ENCODE measurements around the gene SLC38A9. TPM values are rescaled to one million over a fixed set of nuclear protein-coding genes. Genes with fewer than 3 reads are reported as not detected.

The SLC38A9 gene
- total and polyA plus RNA-seq, 9 of the 15 experiments (the other 6 are each of a cell fraction or from before 2014, with no cell fraction given): 14.0 to 34.5 (median 20.7) TPM

GRCh38 chr5:55674340-55674739, 37.8 kb downstream of the SLC38A9 start:
- Histone ChIP-seq H3K36me3 (ENCODE audit: control insufficient read depth, insufficient read depth, low read length) (peaks cover 6% of the 10 kb centered on the region; the same call in 1 of the 3 replicates), H3K4me3 (no peak overlapping the region), H3K79me2 (ENCODE audit: control insufficient read depth, insufficient read depth, low read length) (no peaks in the 10 kb centered on the region), H3K27ac (ENCODE audit: extremely low read depth, low read depth, low read length) (no peak overlapping the region), H3K27me3 (ENCODE audit: control insufficient read depth in 2 of 2, insufficient read depth in 2 of 2, low read length in 2 of 2) (no peaks in the 10 kb centered on the region), H3K9me1 (ENCODE audit: control insufficient read depth, insufficient read depth, low read length) (no peaks in the 10 kb centered on the region), H3K4me2 (ENCODE audit: insufficient read depth, low read length) (no peak overlapping the region), H2AFZ (ENCODE audit: low read depth, low read length) (no peak overlapping the region), H3K9ac (ENCODE audit: insufficient read depth in 1 of 2, low read depth in 2 of 2, low read length in 2 of 2) (no peak overlapping the region), H3K9me3 (replicated peaks; ENCODE audit: control insufficient read depth, insufficient read depth, low read depth, low read length) (no peaks in the 10 kb centered on the region), H3K4me1 (replicated peaks in 1 of 2; ENCODE audit: control insufficient read depth in 2 of 2, insufficient read depth in 2 of 2, low read length in 2 of 2) (no peaks in the 10 kb centered on the region), H4K20me1 (replicated peaks; ENCODE audit: control insufficient read depth, insufficient read depth, low read length) (no peaks in the 10 kb centered on the region)
- DNase-seq (ENCODE audit: extremely low read depth in 1 of 4, low spot score in 3 of 4) (no peak), FAIRE-seq (no peak), ATAC-seq (no peak)
- no peak for TF ChIP-seq SOX6 (IDR thresholded peaks at IDR 0.05)
- no peak for TF ChIP-seq MLLT1 (IDR thresholded peaks at IDR 0.05)
- no peak for TF ChIP-seq U2AF1 (optimal IDR thresholded peaks at IDR 0.05; ENCODE audit: low read depth, low read length)
- no peak for TF ChIP-seq TARDBP (IDR thresholded peaks at IDR 0.05)
- TF ChIP-seq CBX5 (IDR thresholded peaks at IDR 0.05; ENCODE audit: borderline replicate concordance, low read depth): no peak
- TF ChIP-seq TCF3 (CRISPR knock-in tag; IDR thresholded peaks at IDR 0.05): no peak
- TF ChIP-seq HLTF (IDR thresholded peaks at IDR 0.05): no peak
- TF ChIP-seq CHCHD3 (CRISPR knock-in tag; IDR thresholded peaks at IDR 0.05): no peak
- no peak for TF ChIP-seq HNRNPL (IDR thresholded peaks at IDR 0.05; ENCODE audit: low read depth, low read length)
- no peak for TF ChIP-seq KLF6 (CRISPR knock-in tag; IDR thresholded peaks at IDR 0.05; ENCODE audit: borderline replicate concordance)
- no peak for TF ChIP-seq RNF2 (IDR thresholded peaks at IDR 0.05)
- TF ChIP-seq SMARCC2 (IDR thresholded peaks at IDR 0.05; ENCODE audit: low read depth): no peak
- no peak for TF ChIP-seq BRF2 (IDR thresholded peaks at IDR 0.05; ENCODE audit: borderline replicate concordance, insufficient read depth, insufficient read length)
- no peak for TF ChIP-seq NFYB (IDR thresholded peaks at IDR 0.05; ENCODE audit: extremely low read depth, insufficient read length)
- no peak for TF ChIP-seq MYBL2 (IDR thresholded peaks at IDR 0.05; ENCODE audit: low read depth)
- no peak for TF ChIP-seq MYBL2 (CRISPR knock-in tag; IDR thresholded peaks at IDR 0.05; ENCODE audit: borderline replicate concordance)
- no peak for TF ChIP-seq PRMT5 (CRISPR knock-in tag; IDR thresholded peaks at IDR 0.05)
- TF ChIP-seq SIRT6 (IDR thresholded peaks at IDR 0.05; ENCODE audit: low read depth, low read length): no peak
- CTCF ChIA-PET (ENCODE audit: low intra/inter-chr PET ratio): no interaction called here
- POLR2A ChIA-PET: interaction anchor here (0.6 kb wide), 1 partner anchor 28 kb away, joined by 3 read pairs; no protein-coding TSS in a partner anchor
- BruUV-seq (replicated peaks): no TSS peak
- in situ Hi-C loops (cut with MboI): no loop called here
- intact Hi-C loops (cut with micrococcal nuclease): no loop called here
- WGBS (ENCODE audit: insufficient coverage, low coverage, missing lambda C conversion rate): 32% methylated on average over 2 of the region's 2 CpGs
